Ovary (tissue), 9 donors: ENCODE results near the gene TTLL9. TPM values are rescaled to one million over a fixed set of nuclear protein-coding genes. Genes with fewer than 3 reads are reported as not detected.

Source experiments
- DNase-seq, 5 donors: peaks; one replicate each; pipeline ENCODE4 v3.0.0-alpha.2; 2019 to 2020
- H3K27ac ChIP-seq, 2 donors: fragments of 200-600 bp; one replicate each; pipeline versions ENCODE4 v1.5.1 to v1.8.0; 2019 to 2022
- H3K27me3 ChIP-seq: fragments of 200-600 bp; one replicate; pipeline ENCODE4 v1.8.0; 2022
- H3K36me3 ChIP-seq: fragments of 200-600 bp; sonication (generic); one replicate; pipeline ENCODE4 v1.5.1; 2019
- H3K4me1 ChIP-seq: one replicate; pipeline ENCODE4 v1.8.1; 2013; ENCODE audit warnings: mild to moderate bottlenecking, moderate library complexity; ENCODE audit not compliant: insufficient read depth
- H3K4me3 ChIP-seq: fragments of 200-600 bp; sonication (generic); one replicate; pipeline ENCODE4 v1.5.1; 2017
- H3K9me3 ChIP-seq, 2 donors: fragments of 200-600 bp in 1 of 2; sonication (generic) in 1 of 2; one replicate each; pipeline versions ENCODE4 v1.5.1 to v1.8.1; 2013 to 2019; ENCODE audit warnings: mild to moderate bottlenecking in 1 of 2, moderate library complexity in 1 of 2
- EP300 ChIP-seq: sonication (generic); formaldehyde crosslinking; IDR thresholded peaks from one replicate; pipeline ENCODE4 v1.6.1; 2017; ENCODE audit warnings: antibody characterized with exemption
- POLR2A ChIP-seq: fragments of 450-650 bp; IDR thresholded peaks from one replicate; pipeline ENCODE4 v1.6.1; 2017; ENCODE audit warnings: antibody characterized with exemption, mild to moderate bottlenecking, moderate library complexity
- WGBS, 3 donors: extraction: QIAGEN DNeasy Blood & Tissue Kit in 1 of 3; methylation state at CpG; one replicate each; pipeline versions ENCODE4 v1.1.5 to v1.1.7; 2013 to 2017; 5-methylcytosine and 5-hydroxymethylcytosine counted together
- intact Hi-C, 4 donors: fragments of 100-400 bp; cut with DNase I; formaldehyde crosslinking; loops; one replicate each; pipeline versions ENCODE4 v1.11.0 to v1.15.1; 2022 to 2023
- polyA plus RNA-seq, 2 donors: library from polyadenylated mRNA; stranded (reverse); fragments of 200-250 nt in 1 of 2; fragments of 350-450 nt in 1 of 2; fragmentation: Illumina TruSeq in 1 of 2; extraction: RNeasy Lipid Tissue Mini Kit (QIAGEN cat#74804) in 1 of 2; gene quantifications; one replicate each; pipeline ENCODE4 v1.2.3, GENCODE V29; 2013 to 2014
- total RNA-seq, 7 donors: library from RNA; depleted of rRNA in 2 of 7; stranded (reverse); fragments of >200 nt in 2 of 7; fragmentation: NEBNext Ultra II Directional in 3 of 7; extraction: Animal tissue kit (Norgen Biotek cat#: 25700) in 3 of 7; gene quantifications; one replicate each; pipeline versions ENCODE4 v1.1.0 to v1.2.4, GENCODE V29; 2016 to 2023
- TF ChIP-seq, protein P1 (sequence below), 3 donors: fragments of 450-650 bp in 2 of 3; fragments of 200-600 bp in 1 of 3; IDR thresholded peaks; one replicate each; pipeline versions ENCODE4 v1.5.1 to v1.8.0; 2016 to 2022; ENCODE audit warnings: antibody characterized with exemption in 3 of 3, mild to moderate bottlenecking in 1 of 3
- donor health status: DM: no; HTN: no; CAD: no; lungs with moderate emphysema.
- donor health status: DM: no; HTN: no; CAD: no.
- donor health status: Bipolar disorder and iron deficiency.
- donor health status: DM: yes; HTN: yes; CAD: no.
- donor health status: DM: no; HTN: no; CAD: no.
- donor health status: DM: yes; HTN: yes; CAD: no.

TTLL9 gene
- total and polyA plus RNA-seq, 9 donors: 0.24 to 10.6 (median 0.40) TPM

DNA sequence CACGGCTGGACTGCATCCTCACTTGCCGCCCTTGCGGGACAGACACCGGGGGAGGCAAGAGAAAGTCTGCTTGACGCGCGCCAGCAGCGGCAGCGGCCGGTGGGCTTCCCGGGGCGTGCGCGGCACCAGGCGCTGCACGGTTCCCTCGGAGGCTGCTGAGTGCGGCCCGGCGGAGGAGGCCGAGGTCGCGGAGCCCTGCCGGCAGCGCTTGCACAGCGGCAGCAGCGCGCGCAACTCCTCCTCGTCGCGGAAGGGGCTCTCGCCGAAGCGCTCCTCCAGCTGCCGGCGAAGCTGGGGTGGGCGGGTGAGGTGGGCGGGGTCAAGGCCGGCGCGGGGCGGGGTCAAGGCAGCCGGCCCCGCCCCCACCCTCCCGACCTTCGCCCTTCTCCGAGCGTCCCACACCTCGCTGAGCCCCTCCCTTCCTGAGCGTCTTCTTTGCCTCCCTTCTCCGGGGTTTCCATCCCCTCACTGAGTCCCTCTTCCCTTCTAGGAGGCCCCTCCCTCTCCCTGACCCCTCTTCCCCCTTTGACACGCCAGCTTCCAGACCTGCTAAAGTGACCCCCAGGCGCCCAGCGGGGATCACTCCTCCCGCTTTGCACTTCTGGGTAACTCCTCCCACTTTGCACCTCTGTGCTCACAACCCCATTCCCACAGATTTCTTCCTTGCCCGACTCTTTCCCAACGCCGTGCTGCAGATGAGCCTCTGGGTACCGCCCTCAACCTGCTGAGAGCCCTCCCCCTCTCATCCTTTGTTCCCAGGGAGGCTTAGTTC, 8.9 kb upstream of the TTLL9 start:
- Histone ChIP-seq H3K27me3 (no peaks in the 10 kb centered on the region), H3K27ac (peak overlapping the region in 1 of 2 donors; percentile 32), H3K9me3 (no peaks in the 10 kb centered on the region), H3K4me1 (peaks cover 3% of the 10 kb centered on the region), H3K4me3 (peak overlapping the region; percentile 31), H3K36me3 (no peaks in the 10 kb centered on the region)
- intact Hi-C loops: no loop called here
- 3 to 12% (median 6%) methylated on average over 29 to 60 of the region's 60 CpGs for WGBS, 3 donors
- TF ChIP-seq, protein P1, sequence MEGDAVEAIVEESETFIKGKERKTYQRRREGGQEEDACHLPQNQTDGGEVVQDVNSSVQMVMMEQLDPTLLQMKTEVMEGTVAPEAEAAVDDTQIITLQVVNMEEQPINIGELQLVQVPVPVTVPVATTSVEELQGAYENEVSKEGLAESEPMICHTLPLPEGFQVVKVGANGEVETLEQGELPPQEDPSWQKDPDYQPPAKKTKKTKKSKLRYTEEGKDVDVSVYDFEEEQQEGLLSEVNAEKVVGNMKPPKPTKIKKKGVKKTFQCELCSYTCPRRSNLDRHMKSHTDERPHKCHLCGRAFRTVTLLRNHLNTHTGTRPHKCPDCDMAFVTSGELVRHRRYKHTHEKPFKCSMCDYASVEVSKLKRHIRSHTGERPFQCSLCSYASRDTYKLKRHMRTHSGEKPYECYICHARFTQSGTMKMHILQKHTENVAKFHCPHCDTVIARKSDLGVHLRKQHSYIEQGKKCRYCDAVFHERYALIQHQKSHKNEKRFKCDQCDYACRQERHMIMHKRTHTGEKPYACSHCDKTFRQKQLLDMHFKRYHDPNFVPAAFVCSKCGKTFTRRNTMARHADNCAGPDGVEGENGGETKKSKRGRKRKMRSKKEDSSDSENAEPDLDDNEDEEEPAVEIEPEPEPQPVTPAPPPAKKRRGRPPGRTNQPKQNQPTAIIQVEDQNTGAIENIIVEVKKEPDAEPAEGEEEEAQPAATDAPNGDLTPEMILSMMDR (IDR thresholded peaks at IDR 0.05): no peak
- TF ChIP-seq POLR2A (no peak), EP300 (no peak)
- peak; percentile 47 to 77 (median 70) for DNase-seq

DNA sequence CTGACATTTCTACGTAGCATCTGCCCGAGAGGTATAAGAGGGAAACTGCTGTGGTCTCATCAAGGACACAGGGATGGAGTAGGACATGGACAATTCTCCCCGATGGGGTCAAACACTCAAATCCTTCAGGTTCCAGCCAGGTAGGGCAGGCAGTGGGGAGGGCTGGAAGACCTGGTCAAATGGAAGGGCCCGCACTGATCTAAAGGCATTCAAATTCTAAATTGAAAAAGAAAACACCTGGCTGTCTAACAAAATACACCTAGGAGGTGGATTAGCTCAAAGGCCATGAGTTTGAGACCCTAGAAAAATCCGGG, 8.3 kb upstream of the TTLL9 start:
- intact Hi-C loops: no loop called here

DNA sequence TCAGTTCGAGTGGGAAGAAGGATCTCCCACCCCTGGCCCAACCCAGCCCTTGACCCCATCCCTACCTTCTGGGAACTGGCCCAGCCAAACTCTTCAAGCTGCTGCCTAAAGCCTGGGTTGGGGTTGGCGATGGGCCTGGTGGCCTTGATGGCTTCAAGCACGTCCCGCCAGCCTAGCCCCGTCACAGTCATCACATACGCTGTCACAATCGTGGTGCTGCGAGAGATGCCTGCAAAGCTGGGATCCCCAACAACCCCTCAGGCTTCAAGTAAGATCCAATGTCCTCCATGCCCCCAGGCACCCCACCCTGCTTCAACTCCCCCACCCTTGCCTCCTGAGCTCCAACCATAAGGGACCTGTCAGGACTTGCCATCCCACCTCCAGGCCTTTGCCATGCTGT, 7.9 kb upstream of the TTLL9 start:
- 79 to 86% (median 79%) methylated on average over 8 of the region's 8 CpGs for WGBS, 3 donors
- intact Hi-C loops: no loop called here
- H3K27ac ChIP-seq: no peak overlapping the region
- H3K4me1 ChIP-seq: peaks cover 3% of the 10 kb centered on the region
- TF ChIP-seq EP300 (no peak), POLR2A (no peak)
- TF ChIP-seq, protein P1 (IDR thresholded peaks at IDR 0.05): no peak
- no peaks in the 10 kb centered on the region for H3K36me3 ChIP-seq
- H3K4me3 ChIP-seq: no peak overlapping the region
- peak in 2 of 5 donors; percentile 21 to 41 for DNase-seq
- no peaks in the 10 kb centered on the region for H3K9me3 ChIP-seq
- no peaks in the 10 kb centered on the region for H3K27me3 ChIP-seq

More for the DNA sequence above, 8.3 kb upstream of the TTLL9 start:
- 65 to 80% (median 70%) methylated on average over 5 of the region's 5 CpGs for WGBS, 3 donors
- Histone ChIP-seq H3K36me3 (no peaks in the 10 kb centered on the region), H3K4me3 (no peak overlapping the region), H3K9me3 (no peaks in the 10 kb centered on the region), H3K27me3 (no peaks in the 10 kb centered on the region), H3K27ac (peak overlapping the region in 1 of 2 donors; percentile 32), H3K4me1 (peaks cover 3% of the 10 kb centered on the region)
- DNase-seq: no peak
- no peak for TF ChIP-seq POLR2A
- no peak for TF ChIP-seq EP300

DNA sequence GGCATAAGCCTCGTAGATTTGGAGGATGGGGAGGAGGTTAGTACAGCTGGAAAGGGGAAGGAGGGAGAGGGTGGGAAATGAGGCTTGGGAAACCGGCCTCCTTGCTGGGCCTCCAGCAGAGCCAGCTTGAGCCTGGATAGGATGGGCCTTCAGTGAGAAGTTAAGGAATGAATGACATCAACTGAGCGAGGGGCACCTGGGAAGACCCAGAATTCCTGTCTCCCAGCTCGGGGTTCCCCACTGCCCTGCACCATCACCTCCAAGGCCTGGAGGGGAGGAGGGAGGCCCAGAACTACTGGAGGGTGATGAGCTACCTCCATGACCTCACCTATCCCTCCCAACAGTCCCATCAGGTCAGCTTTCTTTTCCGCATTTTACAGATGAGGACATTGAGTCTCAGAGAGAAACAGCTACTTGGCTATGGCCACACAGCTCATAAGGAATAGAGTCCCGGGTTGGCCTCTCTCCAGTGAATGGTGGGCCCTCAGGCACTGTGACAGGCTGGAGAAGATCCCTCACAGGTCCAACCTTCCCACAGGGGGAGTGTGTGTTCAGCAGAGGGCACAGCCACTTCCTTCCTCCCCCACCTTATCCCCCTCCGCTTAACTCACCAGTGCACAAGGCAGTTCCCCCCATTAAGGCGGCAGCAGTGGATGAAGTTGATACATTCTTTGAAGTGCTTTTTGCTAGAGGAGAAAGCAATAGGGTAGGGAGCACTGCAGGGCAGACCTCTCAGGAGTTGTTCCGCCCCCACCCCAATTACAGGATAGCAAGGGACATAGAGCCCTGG, 6.9 kb upstream of the TTLL9 start:
- Histone ChIP-seq H3K9me3 (no peaks in the 10 kb centered on the region), H3K27me3 (no peaks in the 10 kb centered on the region), H3K27ac (no peak overlapping the region), H3K4me3 (no peak overlapping the region), H3K4me1 (peaks cover 3% of the 10 kb centered on the region), H3K36me3 (no peaks in the 10 kb centered on the region)
- TF ChIP-seq, protein P1 (IDR thresholded peaks at IDR 0.05): no peak
- no peak for TF ChIP-seq EP300
- TF ChIP-seq POLR2A: no peak
- 89 to 94% (median 94%) methylated on average over 9 of the region's 9 CpGs for WGBS, 3 donors
- intact Hi-C loops: no loop called here
- DNase-seq: peak in 2 of 5 donors; percentile 12 to 16
